ENCODE data around the gene DUSP19.

DNA sequence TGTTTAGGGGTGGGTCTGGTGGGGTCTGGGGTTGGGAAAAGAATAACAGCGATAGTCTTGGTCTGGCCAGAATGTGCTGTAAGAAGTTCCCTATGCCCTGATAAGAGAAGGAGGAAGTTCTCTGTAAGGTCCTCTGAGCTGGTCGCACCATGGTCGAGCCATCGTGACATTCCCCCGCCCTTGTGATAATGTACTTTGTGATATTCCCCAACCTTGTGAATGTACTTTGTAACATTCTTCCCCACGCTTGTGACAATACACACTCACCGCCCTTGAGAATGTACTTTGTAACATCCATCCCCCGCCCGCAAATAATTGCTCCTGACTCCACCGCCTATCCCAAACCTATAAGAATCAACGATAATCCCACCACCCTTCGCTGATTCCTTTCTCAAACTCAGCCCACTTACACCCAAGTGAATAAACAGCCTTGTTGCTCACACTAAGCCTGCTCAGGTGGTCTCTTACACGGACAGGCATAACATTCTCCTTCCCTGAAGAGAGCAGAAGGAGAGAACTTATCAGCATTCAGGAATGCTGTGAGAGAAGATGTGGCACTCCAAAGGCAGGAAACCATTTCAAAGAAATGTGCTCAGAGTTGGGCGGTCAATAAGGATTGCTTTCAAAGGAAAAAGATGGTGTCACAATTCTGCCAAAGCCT, 17.8 kb upstream of the DUSP19 start:
- TF ChIP-seq POLR2AphosphoS5 (IDR thresholded peaks at IDR 0.05; ENCODE audit: low read depth, low read length) (no peak), TAF1 (IDR thresholded peaks at IDR 0.05; ENCODE audit: borderline replicate concordance, insufficient read depth, low read length) (no peak)
